ENCODE data around the gene DNAAF5.
"Not testable (repeated sequence)": the region's sequence is repeated elsewhere in the genome, so short reads cannot be mapped to it uniquely, and the experiment has no call there.

DNAAF5 gene

GRCh38 chr7:749140-749551, 22.6 kb downstream of the DNAAF5 start:
- Histone ChIP-seq H3K27me3 (ENCODE audit: control insufficient read depth, insufficient read depth, low read length) (no peaks in the 10 kb centered on the region), H3K4me3 (ENCODE audit: low read depth, low read length) (no peak overlapping the region), H3K9me3 (ENCODE audit: control insufficient read depth, insufficient read depth, low read depth, low read length) (no peaks in the 10 kb centered on the region), H3K27ac (ENCODE audit: low read depth, low read length) (no peak overlapping the region), H3K9ac (ENCODE audit: low read length) (no peak overlapping the region), H3K4me1 (ENCODE audit: control insufficient read depth, insufficient read depth, low read length) (no peaks in the 10 kb centered on the region), H3K36me3 (ENCODE audit: control insufficient read depth, insufficient read depth, low read length) (peaks cover 49% of the 10 kb centered on the region)

DNA sequence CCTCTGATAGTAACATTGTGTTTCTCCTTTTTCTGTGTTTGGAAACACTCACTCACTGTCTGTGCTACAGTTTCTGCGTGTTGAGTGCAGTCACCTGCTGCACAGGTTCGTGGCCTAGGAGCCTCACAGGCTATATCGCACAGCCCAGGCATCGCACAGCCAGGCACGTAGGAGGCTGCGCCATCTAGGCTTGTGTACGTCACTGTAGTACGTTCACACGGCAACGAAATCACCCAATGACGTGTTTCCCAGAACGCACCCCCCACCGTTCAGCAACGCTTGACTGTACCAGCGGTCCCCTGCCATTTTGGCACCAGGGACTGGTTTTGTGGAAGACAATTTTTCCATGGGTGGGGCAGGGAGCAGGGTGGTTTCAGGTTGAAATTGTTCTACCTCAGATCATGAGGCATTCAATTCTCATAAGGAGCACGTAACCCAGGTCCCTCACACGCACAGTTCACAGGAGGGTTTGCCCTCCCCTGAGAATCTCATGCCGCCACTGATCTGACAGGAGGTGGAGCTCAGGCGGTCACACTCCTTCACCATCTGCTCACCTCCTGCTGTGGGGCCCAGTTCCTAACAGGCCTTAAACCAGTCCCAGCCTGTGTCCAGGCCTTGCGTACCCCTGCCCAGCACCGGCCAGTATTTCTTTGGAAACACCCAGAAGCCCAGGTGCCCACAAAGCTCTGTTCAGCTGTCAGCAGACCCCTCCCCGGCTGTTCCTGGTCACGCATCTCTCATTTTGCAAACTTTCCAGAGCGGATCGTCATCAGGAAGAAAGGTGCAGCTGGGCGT, 23.8 kb downstream of the DNAAF5 start:
- Histone ChIP-seq H3K9me3 (ENCODE audit: control insufficient read depth, insufficient read depth, low read depth, low read length) (no peaks in the 10 kb centered on the region), H3K27me3 (ENCODE audit: control insufficient read depth, insufficient read depth, low read length) (no peaks in the 10 kb centered on the region), H3K27ac (ENCODE audit: low read depth, low read length) (no peak overlapping the region), H3K9ac (ENCODE audit: low read length) (no peak overlapping the region), H3K4me1 (ENCODE audit: control insufficient read depth, insufficient read depth, low read length) (no peaks in the 10 kb centered on the region), H3K4me3 (ENCODE audit: low read depth, low read length) (no peak overlapping the region), H3K36me3 (ENCODE audit: control insufficient read depth, insufficient read depth, low read length) (peaks cover 54% of the 10 kb centered on the region)

DNA sequence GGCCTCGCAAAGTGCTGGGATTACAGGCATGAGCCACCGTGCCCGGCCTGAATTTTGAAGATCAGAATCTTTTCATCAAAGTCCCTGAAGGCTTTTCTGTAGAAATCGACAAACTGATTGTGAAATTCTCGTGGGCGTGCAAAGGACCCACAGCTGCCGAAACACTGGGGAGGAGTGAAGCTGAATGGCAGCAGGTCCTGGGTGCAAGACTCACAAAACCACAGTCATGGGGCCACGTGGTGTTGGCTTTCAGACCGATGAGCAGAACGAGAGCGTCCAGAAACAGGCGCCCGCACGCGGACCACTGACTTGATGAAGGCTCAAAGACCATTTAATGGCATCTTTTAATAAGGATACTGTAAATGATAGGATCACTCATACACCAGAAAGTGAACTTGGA, 25.3 kb downstream of the DNAAF5 start:
- H3K27ac ChIP-seq (ENCODE audit: low read depth, low read length) = no peak overlapping the region
- no peaks in the 10 kb centered on the region for H3K27me3 ChIP-seq (ENCODE audit: control insufficient read depth, insufficient read depth, low read length)
- H3K4me1 ChIP-seq (ENCODE audit: control insufficient read depth, insufficient read depth, low read length) = no peaks in the 10 kb centered on the region
- H3K36me3 ChIP-seq (ENCODE audit: control insufficient read depth, insufficient read depth, low read length) = peaks cover 63% of the 10 kb centered on the region
- H3K9me3 ChIP-seq (ENCODE audit: control insufficient read depth, insufficient read depth, low read depth, low read length) = no peaks in the 10 kb centered on the region
- no peak overlapping the region for H3K9ac ChIP-seq (ENCODE audit: low read length)
- H3K4me3 ChIP-seq (ENCODE audit: low read depth, low read length) = no peak overlapping the region

DNA sequence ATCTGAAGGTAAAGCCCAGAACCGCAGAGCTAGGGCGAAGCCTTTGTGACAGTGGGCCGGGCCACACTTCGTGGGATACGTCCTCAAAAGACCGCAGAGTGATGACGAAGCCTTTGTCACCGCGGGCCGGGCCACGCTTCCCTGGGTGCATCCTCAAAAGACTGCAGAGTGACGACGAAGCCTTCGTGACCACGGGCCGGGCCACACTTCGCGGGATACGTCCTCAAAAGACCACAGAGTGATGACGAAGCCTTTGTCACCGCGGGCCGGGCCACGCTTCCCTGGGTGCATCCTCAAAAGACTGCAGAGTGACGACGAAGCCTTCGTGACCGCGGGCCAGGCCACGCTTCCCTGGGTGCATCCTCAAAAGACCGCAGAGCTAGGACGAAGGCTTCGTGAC, 25.8 kb downstream of the DNAAF5 start:
- H3K36me3 ChIP-seq (ENCODE audit: control insufficient read depth, insufficient read depth, low read length) = peaks cover 67% of the 10 kb centered on the region
- not testable (repeated sequence) for H3K27ac ChIP-seq (ENCODE audit: low read depth, low read length); H3K4me1 ChIP-seq (ENCODE audit: control insufficient read depth, insufficient read depth, low read length); H3K9ac ChIP-seq (ENCODE audit: low read length); H3K9me3 ChIP-seq (ENCODE audit: control insufficient read depth, insufficient read depth, low read depth, low read length); H3K4me3 ChIP-seq (ENCODE audit: low read depth, low read length); H3K27me3 ChIP-seq (ENCODE audit: control insufficient read depth, insufficient read depth, low read length)

GRCh38 chr7:753190-753589, 26.7 kb downstream of the DNAAF5 start:
- H3K9ac ChIP-seq (ENCODE audit: low read length) = no peak overlapping the region
- H3K27me3 ChIP-seq (ENCODE audit: control insufficient read depth, insufficient read depth, low read length) = no peaks in the 10 kb centered on the region
- no peaks in the 10 kb centered on the region for H3K4me1 ChIP-seq (ENCODE audit: control insufficient read depth, insufficient read depth, low read length)
- no peak overlapping the region for H3K4me3 ChIP-seq (ENCODE audit: low read depth, low read length)
- H3K36me3 ChIP-seq (ENCODE audit: control insufficient read depth, insufficient read depth, low read length) = peaks cover 76% of the 10 kb centered on the region
- H3K9me3 ChIP-seq (ENCODE audit: control insufficient read depth, insufficient read depth, low read depth, low read length) = no peaks in the 10 kb centered on the region
- H3K27ac ChIP-seq (ENCODE audit: low read depth, low read length) = no peak overlapping the region

DNA sequence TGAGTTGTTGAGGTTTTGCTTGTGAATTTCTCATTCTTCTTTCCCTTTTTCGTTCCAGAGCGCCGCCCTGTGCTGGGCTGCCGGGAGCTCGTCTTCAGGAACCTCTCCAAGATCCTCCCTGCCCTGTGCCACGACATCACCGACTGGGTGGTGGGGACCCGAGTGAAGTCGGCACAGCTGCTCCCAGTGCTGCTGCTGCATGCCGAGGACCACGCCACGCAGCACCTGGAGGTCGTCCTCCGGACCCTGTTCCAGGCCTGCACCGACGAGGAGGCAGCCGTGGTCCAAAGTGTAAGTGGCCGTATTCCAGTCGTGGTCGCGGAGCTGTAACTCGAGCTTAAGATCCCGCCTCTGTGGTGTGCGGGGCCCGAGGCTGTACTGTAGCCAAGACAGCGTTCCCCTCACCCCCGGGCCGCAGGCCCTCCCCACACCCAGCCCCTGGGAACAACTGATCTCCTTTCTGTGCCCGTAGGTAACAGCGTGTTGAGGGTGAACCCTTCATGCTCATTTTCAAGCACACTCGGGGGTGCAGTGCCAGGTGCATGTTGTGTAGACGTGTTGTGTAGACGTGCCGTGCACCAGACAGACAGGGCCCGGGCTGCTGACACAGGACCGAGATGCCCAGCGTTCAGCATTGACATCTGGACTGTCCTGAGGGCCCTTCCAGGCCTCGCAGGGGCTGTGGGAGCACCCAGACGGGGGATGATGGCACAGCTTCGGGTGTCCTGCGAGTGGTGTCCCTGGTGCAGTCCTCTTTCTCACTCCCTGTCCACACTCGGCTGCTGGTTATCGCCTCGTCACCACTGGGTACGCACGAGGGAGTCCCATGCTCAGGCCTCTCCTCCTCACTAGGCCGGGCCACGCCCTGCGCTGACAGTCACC, 28.3 kb downstream of the DNAAF5 start:
- Histone ChIP-seq H3K36me3 (ENCODE audit: control insufficient read depth, insufficient read depth, low read length) (peaks cover 83% of the 10 kb centered on the region), H3K27me3 (ENCODE audit: control insufficient read depth, insufficient read depth, low read length) (no peaks in the 10 kb centered on the region), H3K9ac (ENCODE audit: low read length) (no peak overlapping the region), H3K9me3 (ENCODE audit: control insufficient read depth, insufficient read depth, low read depth, low read length) (no peaks in the 10 kb centered on the region), H3K27ac (ENCODE audit: low read depth, low read length) (no peak overlapping the region), H3K4me1 (ENCODE audit: control insufficient read depth, insufficient read depth, low read length) (no peaks in the 10 kb centered on the region), H3K4me3 (ENCODE audit: low read depth, low read length) (no peak overlapping the region)

- H3K4me3 ChIP-seq (ENCODE audit: low read depth, low read length) = no peak overlapping the region
- H3K9ac ChIP-seq (ENCODE audit: low read length) = no peak overlapping the region
- no peaks in the 10 kb centered on the region for H3K27me3 ChIP-seq (ENCODE audit: control insufficient read depth, insufficient read depth, low read length)
- no peak overlapping the region for H3K27ac ChIP-seq (ENCODE audit: low read depth, low read length)
- H3K36me3 ChIP-seq (ENCODE audit: control insufficient read depth, insufficient read depth, low read length) = peaks cover 84% of the 10 kb centered on the region
- H3K4me1 ChIP-seq (ENCODE audit: control insufficient read depth, insufficient read depth, low read length) = no peaks in the 10 kb centered on the region
- no peaks in the 10 kb centered on the region for H3K9me3 ChIP-seq (ENCODE audit: control insufficient read depth, insufficient read depth, low read depth, low read length)
Measured at GRCh38 chr7:755413-755805, 28.9 kb downstream of the DNAAF5 start.

DNA sequence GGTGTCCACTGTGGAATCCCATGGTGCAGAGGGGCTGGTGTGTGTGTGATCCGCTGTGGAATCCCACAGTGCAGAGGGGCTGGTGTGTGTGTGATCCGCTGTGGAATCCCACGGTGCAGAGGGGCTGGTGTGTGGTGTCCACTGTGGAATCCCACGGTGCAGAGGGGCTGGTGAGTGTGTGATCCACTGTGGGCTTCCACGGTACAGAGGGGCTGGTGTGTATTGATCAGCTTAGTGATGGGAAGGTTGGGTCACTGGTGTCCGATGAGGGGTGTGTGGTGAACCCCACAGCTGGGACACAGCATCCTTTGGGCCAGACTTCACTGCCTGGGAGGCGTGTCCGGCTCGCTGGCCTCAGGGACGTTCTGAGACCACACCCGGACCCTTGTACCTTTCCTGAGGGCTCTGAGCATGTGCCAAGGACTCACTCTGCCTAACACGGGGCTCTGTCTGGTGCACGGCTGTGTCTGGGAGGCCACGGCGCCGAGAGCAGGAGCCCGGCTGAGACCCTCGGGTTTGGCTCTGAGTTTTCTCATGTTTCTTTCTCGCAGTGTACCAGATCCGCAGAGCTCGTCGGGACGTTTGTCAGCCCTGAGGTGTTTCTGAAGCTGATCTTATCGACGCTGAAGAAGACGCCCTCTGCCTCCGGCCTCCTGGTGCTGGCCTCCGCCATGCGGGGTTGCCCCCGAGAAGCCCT, 29.9 kb downstream of the DNAAF5 start:
- Histone ChIP-seq H3K4me3 (ENCODE audit: low read depth, low read length) (no peak overlapping the region), H3K9me3 (ENCODE audit: control insufficient read depth, insufficient read depth, low read depth, low read length) (no peaks in the 10 kb centered on the region), H3K36me3 (ENCODE audit: control insufficient read depth, insufficient read depth, low read length) (peaks cover 88% of the 10 kb centered on the region), H3K27me3 (ENCODE audit: control insufficient read depth, insufficient read depth, low read length) (no peaks in the 10 kb centered on the region), H3K9ac (ENCODE audit: low read length) (no peak overlapping the region), H3K27ac (ENCODE audit: low read depth, low read length) (no peak overlapping the region), H3K4me1 (ENCODE audit: control insufficient read depth, insufficient read depth, low read length) (no peaks in the 10 kb centered on the region)

DNA sequence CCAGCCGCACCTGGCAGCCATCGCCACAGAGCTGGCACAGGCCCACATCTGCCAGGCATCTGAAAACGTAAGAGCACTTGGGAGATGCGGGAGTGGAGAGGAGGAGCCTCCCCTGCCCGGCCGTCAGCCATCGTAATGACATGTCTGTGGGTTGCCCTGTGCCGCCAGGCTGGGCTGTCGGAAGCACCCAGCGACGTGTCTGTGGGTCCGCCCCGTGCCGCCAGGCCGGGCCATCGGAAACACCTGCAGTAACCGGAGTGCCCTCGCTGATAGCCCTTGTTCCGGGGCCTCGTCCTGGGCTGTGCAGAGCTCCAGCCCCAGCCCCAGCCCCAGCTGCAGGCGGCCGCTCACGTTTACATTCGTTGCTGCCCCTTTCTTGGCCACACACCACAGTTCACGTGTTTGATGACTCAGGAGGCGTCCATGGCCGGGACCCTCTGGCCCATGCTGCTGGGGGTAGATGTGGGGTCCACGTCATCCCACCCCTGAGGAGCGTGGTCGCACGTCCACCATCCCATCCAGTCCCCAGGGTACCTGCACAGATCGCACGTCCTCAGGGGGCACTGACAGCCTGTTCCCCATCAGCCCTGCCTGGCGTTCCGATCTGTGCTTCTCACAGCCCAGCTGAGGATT, 30.5 kb downstream of the DNAAF5 start:
- no peaks in the 10 kb centered on the region for H3K9me3 ChIP-seq (ENCODE audit: control insufficient read depth, insufficient read depth, low read depth, low read length)
- peaks cover 91% of the 10 kb centered on the region for H3K36me3 ChIP-seq (ENCODE audit: control insufficient read depth, insufficient read depth, low read length)

GRCh38 chr7:757741-758163, 31.3 kb downstream of the DNAAF5 start:
- Histone ChIP-seq H3K9ac (ENCODE audit: low read length) (no peak overlapping the region), H3K4me1 (ENCODE audit: control insufficient read depth, insufficient read depth, low read length) (no peaks in the 10 kb centered on the region), H3K36me3 (ENCODE audit: control insufficient read depth, insufficient read depth, low read length) (peaks cover 94% of the 10 kb centered on the region), H3K27ac (ENCODE audit: low read depth, low read length) (no peak overlapping the region), H3K27me3 (ENCODE audit: control insufficient read depth, insufficient read depth, low read length) (no peaks in the 10 kb centered on the region), H3K9me3 (ENCODE audit: control insufficient read depth, insufficient read depth, low read depth, low read length) (no peaks in the 10 kb centered on the region), H3K4me3 (ENCODE audit: low read depth, low read length) (no peak overlapping the region)

More for the DNA sequence above, 30.5 kb downstream of the DNAAF5 start:
- Histone ChIP-seq H3K27ac (ENCODE audit: low read depth, low read length) (no peak overlapping the region), H3K4me1 (ENCODE audit: control insufficient read depth, insufficient read depth, low read length) (no peaks in the 10 kb centered on the region), H3K9ac (ENCODE audit: low read length) (no peak overlapping the region), H3K4me3 (ENCODE audit: low read depth, low read length) (no peak overlapping the region), H3K27me3 (ENCODE audit: control insufficient read depth, insufficient read depth, low read length) (no peaks in the 10 kb centered on the region)
